Right lobe of liver (tissue), 6 donors: ENCODE measurements around the gene SYCP2. TPM values are rescaled to one million over a fixed set of nuclear protein-coding genes. Genes with fewer than 3 reads are reported as not detected.

Source experiments
- ATAC-seq, 4 donors: fragments of 200-7000 bp; cut with Tn5 transposase; one replicate each; pipeline ENCODE4 v1.9.1; 2020; ENCODE audit warnings: mild to moderate bottlenecking in 4 of 4, moderate library complexity in 4 of 4
- DNase-seq, 3 donors: peaks; one replicate each; pipeline ENCODE4 v3.0.0-alpha.2; 2020
- H3K27ac ChIP-seq, 3 donors: fragments of 200-600 bp; one replicate each; pipeline ENCODE4 v1.8.0; 2022
- H3K27me3 ChIP-seq, 2 donors: fragments of 200-600 bp; one replicate each; pipeline ENCODE4 v1.8.0; 2022
- H3K36me3 ChIP-seq, 4 donors: fragments of 200-600 bp; sonication (generic) in 1 of 4; one replicate each; pipeline versions ENCODE4 v1.5.1 to v1.8.0; 2017 to 2022; ENCODE audit warnings: control low read depth in 1 of 4
- H3K4me1 ChIP-seq, 4 donors: fragments of 200-600 bp; sonication (generic) in 1 of 4; one replicate each; pipeline versions ENCODE4 v1.5.1 to v1.8.0; 2017 to 2022; ENCODE audit warnings: control low read depth in 1 of 4
- H3K4me3 ChIP-seq, 3 donors: fragments of 200-600 bp; one replicate each; pipeline ENCODE4 v1.8.0; 2022
- H3K9me3 ChIP-seq, 4 donors: fragments of 200-600 bp; sonication (generic) in 1 of 4; one replicate each; pipeline versions ENCODE4 v1.5.1 to v1.8.0; 2017 to 2022; ENCODE audit warnings: control low read depth in 1 of 4
- POLR2A ChIP-seq: fragments of 450-650 bp; IDR thresholded peaks from one replicate; pipeline ENCODE4 v1.6.1; 2017; ENCODE audit warnings: antibody characterized with exemption, mild to moderate bottlenecking
- WGBS: methylation state at CpG from one replicate; pipeline ENCODE4 v1.1.6; 2018; ENCODE audit warnings: low coverage, low lambda C conversion rate; ENCODE audit not compliant: insufficient coverage; ENCODE audit errors: missing lambda C conversion rate; 5-methylcytosine and 5-hydroxymethylcytosine counted together
- intact Hi-C, 2 donors: fragments of 100-400 bp; cut with DNase I; formaldehyde crosslinking; loops; one replicate each; pipeline versions ENCODE4 v1.11.2 to v1.14.1; 2022
- total RNA-seq, 6 experiments: library from RNA; depleted of rRNA in 2 of 6; stranded (reverse); fragments of >200 nt in 2 of 6; fragmentation: NEBNext Ultra II Directional in 3 of 6; extraction: Animal tissue kit (Norgen Biotek cat#: 25700) in 3 of 6; gene quantifications; one replicate each; pipeline versions ENCODE4 v1.1.0 to v1.2.4, GENCODE V29; 2016 to 2023
- TF ChIP-seq, protein P1 (sequence below), 4 donors: fragments of 200-600 bp in 3 of 4; fragments of 450-650 bp in 1 of 4; IDR thresholded peaks; one replicate each; pipeline versions ENCODE4 v1.5.1 to v1.8.0; 2016 to 2022; ENCODE audit warnings: antibody characterized with exemption in 4 of 4, mild to moderate bottlenecking in 2 of 4
- donor health status: DM: no; HTN: yes; CAD: no.
- donor health status: DM: no; HTN: no; CAD: no.
- donor health status: DM: no; HTN: no; CAD: no.
- donor health status: DM: no; HTN: yes; CAD: no.
- donor health status: DM: no; HTN: yes; CAD: no.

SYCP2 gene
- total RNA-seq, 6 experiments from 2014 or later, result 0.18 to 0.95 (median 0.63) TPM

DNA sequence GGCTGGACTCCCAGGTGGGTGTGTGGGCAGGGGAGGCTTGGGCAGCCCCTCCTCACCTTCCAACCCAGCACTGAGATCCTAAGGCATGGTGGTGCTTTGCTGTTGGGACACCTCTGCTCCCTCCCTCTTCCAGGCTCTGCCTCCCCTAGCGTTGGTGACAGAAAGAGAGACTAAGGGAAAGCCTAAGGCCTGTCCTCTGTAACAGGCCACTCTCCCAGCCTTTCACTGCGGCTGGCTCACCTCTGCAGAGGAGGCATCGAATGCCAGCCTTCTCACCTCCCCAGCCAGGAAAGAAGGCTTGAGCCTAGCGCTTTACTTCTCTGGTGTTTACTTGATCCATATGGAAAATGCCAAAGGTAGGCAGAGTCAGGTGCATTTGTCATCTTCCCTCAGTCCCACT is 21.3 kb upstream of the SYCP2 start:
- no peak overlapping the region for H3K27ac ChIP-seq
- TF ChIP-seq, protein P1, sequence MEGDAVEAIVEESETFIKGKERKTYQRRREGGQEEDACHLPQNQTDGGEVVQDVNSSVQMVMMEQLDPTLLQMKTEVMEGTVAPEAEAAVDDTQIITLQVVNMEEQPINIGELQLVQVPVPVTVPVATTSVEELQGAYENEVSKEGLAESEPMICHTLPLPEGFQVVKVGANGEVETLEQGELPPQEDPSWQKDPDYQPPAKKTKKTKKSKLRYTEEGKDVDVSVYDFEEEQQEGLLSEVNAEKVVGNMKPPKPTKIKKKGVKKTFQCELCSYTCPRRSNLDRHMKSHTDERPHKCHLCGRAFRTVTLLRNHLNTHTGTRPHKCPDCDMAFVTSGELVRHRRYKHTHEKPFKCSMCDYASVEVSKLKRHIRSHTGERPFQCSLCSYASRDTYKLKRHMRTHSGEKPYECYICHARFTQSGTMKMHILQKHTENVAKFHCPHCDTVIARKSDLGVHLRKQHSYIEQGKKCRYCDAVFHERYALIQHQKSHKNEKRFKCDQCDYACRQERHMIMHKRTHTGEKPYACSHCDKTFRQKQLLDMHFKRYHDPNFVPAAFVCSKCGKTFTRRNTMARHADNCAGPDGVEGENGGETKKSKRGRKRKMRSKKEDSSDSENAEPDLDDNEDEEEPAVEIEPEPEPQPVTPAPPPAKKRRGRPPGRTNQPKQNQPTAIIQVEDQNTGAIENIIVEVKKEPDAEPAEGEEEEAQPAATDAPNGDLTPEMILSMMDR (IDR thresholded peaks at IDR 0.05), result no peak
- no peak for TF ChIP-seq POLR2A
- no peak overlapping the region for H3K4me3 ChIP-seq
- no CpG with 5 or more reads among the region's 4 CpGs for WGBS
- H3K4me1 ChIP-seq, result no peaks in the 10 kb centered on the region
- H3K27me3 ChIP-seq, result peaks cover 0 to 11% of the 10 kb centered on the region in 2 donors
- no peaks in the 10 kb centered on the region for H3K9me3 ChIP-seq
- peaks cover 0 to 3% (median 0%) of the 10 kb centered on the region in 4 donors for H3K36me3 ChIP-seq
- ATAC-seq (no peak), DNase-seq (no peak)
- intact Hi-C loops, result no loop called here

DNA sequence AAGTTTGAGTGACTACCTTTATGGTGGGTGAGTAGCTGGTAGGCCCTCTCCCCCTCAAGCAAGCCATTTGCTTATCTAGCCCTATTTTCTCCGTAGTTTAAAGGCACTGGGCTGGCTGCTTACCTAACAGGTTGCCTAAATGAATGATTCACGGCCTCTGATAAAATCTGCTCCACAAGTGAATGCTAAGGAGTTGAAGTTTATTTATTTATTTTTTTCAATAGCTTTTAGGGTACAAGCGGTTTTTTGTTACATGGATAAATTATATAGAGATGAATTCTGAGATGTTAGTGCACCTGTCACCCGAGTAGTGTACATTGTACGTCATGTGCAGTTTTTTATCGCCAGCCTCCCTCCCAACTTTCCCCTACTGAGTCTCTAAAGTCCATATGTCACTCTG is 16.5 kb upstream of the SYCP2 start:
- H3K9me3 ChIP-seq, result no peaks in the 10 kb centered on the region
- DNase-seq, result no peak
- TF ChIP-seq, protein P1 (IDR thresholded peaks at IDR 0.05), result no peak
- no peak for TF ChIP-seq POLR2A
- WGBS, result 95% methylated on average over 6 of the region's 6 CpGs
- intact Hi-C loops, result no loop called here
- no peaks in the 10 kb centered on the region for H3K4me1 ChIP-seq
- peaks cover 0 to 3% (median under 1%) of the 10 kb centered on the region in 4 donors for H3K36me3 ChIP-seq
- no peak for ATAC-seq
- peaks cover 0 to 4% of the 10 kb centered on the region in 2 donors for H3K27me3 ChIP-seq
- H3K4me3 ChIP-seq, result no peak overlapping the region
- no peak overlapping the region for H3K27ac ChIP-seq

DNA sequence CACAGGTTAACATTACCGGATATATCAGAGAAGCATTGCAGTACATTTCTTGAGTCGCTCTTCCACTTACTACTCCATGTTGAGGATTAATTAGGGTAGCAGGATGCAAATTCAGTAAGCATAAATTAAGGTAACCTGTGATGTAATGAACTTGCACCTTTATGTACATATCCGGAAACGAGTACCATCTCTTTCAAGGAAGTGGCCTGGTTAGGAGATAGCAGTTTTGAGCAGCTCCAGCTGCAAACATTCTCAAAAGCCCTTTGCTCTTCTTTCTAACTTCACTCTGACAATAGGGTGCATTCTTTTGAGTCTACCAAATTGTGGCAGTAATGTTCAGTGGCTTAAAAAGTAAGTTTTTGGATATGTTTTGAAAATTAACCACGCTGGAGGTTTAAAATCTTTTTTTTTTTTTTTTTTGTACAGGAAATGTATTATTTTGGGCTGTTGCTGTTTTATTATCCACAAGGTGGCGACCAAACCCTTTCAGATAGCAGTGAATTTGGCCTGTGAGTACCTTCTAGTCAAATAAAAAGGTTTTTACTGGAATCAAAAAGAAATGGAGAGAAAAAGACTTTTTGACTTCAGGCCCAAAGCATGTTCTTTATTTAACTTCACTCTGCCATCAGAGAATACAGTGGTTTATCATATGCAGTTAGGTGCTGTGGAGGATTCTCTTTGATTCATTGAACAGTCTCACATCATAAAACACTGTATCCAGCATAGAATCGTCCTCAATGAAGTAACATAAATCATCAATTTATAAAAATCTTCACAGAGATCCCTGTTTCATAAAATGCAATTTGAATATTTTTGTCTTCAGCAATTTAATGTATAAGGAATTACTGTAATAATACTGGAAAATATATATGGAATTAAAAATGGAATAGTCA is 15.6 kb upstream of the SYCP2 start:
- Histone ChIP-seq H3K27ac (no peak overlapping the region), H3K36me3 (peaks cover 0 to 10% (median 2%) of the 10 kb centered on the region in 4 donors), H3K9me3 (no peaks in the 10 kb centered on the region), H3K27me3 (peaks cover 0 to 4% of the 10 kb centered on the region in 2 donors), H3K4me3 (no peak overlapping the region), H3K4me1 (no peaks in the 10 kb centered on the region)
- ATAC-seq, result peak; percentile 57 to 72 (median 67)
- TF ChIP-seq POLR2A, result no peak
- TF ChIP-seq, protein P1 (IDR thresholded peaks at IDR 0.05), result peak; percentile 46 to 70 (median 66)
- DNase-seq, result no peak
- intact Hi-C loops, result no loop called here
- 32% methylated on average over 7 of the region's 7 CpGs for WGBS

DNA sequence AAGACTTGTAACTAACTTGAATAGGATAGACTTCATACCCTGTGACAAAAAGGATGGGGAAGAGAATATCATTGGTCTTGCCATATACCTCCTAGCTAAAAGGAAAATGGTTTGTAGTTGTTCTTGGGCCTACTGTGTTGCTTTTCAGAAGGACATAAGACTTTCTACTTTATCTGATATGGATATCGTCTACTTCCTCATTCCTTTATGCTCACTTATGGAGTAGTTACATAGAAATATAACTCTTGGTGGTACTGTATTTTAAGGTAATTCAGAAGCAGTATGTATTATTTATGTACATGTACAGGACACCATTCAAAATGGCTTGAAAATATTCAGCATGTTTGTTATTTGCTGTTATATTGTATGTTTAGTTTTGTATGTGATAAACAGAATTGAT is 14.8 kb upstream of the SYCP2 start:
- no peak for ATAC-seq
- Histone ChIP-seq H3K27me3 (peaks cover 0 to 4% of the 10 kb centered on the region in 2 donors), H3K27ac (no peak overlapping the region), H3K4me1 (no peaks in the 10 kb centered on the region), H3K36me3 (peaks cover 0 to 13% (median 2%) of the 10 kb centered on the region in 4 donors), H3K9me3 (no peaks in the 10 kb centered on the region), H3K4me3 (no peak overlapping the region)
- WGBS, result 62% methylated on average over 1 of the region's 1 CpG
- intact Hi-C loops, result no loop called here
- TF ChIP-seq, protein P1 (IDR thresholded peaks at IDR 0.05), result no peak
- no peak for TF ChIP-seq POLR2A
- no peak for DNase-seq
